H54 (cell line): ENCODE measurements around the gene CMTM3.
"Not testable (repeated sequence)": the region's sequence is repeated elsewhere in the genome, so short reads cannot be mapped to it uniquely, and the experiment has no call there.

Experiments used
- DNase-seq: peaks from one replicate; pipeline ENCODE4 v3.0.0; 2011; ENCODE audit warnings: low spot score, mixed read lengths; ENCODE audit not compliant: insufficient read length
- FAIRE-seq: peaks from 3 replicates; lab custom pipeline; 2011; peaks lifted over from hg19 to GRCh38; lab: Jason Lieb, UNC
- POLR2A ChIP-seq: IDR thresholded peaks from 2 replicates; pipeline ENCODE4 v1.6.1; 2011; ENCODE audit warnings: low read depth, mild to moderate bottlenecking, low read length

The CMTM3 gene

DNA sequence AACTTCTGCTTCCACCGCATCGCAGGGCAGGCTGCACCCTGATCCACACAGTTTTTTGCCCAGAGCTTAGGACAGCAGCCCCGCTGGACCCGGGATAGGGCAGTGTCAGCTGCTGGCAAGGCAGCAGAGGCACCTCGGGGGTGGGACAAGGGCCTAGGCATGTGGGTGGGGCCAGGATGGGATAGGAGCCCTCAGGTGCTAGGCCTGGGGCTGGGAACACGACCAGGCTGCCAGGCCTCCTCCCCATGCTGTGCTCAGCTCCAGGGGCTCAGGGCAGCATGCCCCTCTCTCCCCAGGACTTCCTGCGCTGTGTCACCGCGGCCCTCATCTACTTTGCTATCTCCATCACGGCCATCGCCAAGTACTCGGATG, 4.6 kb downstream of the CMTM3 start:
- no peak for TF ChIP-seq POLR2A
- DNase-seq (no peak), FAIRE-seq (no peak)

DNA sequence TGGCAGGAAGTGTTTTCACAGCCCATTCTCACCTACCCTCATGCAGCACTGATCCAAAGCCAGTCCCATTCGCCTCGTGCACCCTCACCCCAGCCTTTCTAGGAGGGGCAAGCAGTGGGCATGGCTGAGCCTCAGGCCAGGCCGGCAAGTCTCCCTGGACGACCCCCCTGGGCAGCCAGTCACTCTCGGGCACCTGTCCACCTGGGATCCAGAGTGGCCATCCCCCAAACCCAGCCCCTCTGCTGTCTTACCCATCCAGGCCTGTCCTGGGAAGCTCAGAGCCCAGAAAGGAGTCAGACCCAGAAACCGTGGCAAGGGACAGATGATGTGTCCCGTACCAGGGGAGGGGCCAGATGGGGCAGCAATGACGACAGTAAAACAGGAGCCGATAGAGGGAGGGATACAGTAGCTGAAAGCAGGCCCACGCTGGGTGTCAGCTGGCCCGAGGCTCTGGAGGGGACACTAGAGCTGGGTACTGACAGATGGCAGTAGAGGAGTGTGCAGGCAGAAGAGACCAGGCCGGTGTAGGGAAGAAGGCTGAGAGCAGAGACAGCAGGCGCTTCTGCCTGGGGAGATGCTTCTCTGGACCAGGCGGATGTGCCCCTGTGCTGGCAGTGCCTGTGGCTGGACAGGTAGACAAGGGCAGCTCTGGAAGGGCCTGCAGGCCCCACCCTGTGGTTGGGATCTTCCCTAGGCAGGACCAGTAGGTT, 5.8 kb downstream of the CMTM3 start:
- FAIRE-seq = no peak
- no peak for TF ChIP-seq POLR2A
- DNase-seq = no peak

DNA sequence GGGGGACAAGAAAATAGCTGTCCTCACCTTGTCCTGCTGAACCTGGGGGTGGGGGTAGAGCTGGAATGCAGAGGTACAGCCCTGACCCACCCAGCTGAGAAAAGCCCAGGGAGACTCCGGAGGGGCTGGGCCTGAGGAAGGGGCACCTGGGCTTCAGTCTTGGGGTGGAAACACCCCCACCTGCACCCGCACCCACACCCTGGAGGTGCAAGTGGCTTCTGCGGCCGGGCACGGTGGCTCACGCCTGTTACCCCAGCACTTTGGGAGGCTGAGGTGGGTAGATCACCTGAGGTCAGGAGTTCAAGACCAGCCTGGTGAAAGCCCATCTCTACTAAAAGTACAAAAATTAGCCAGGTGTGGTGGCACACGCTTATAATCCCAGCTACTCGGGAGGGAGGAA, 7.4 kb downstream of the CMTM3 start:
- DNase-seq, FAIRE-seq: not testable (repeated sequence)

DNA sequence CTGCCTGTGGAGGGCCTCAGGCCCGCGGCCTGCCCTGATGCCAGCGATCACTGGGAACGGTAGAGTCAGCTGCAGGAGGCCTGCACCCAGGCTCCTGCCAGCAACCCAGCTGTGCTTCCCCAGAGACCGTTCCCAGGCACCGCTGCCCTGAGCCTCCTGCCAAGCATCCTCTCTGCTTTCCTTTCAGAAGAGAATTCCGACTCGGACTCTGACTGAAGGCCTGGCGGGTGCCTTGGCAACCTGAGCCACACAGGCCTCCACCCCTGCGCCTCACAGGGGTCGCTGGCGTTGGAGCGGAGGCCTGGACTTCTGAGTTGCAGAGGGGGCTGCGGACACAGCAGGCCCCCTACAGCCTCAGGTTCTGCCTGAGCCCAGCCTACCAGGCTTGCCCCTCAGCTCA, 7.9 kb downstream of the CMTM3 start:
- no peak for TF ChIP-seq POLR2A
- FAIRE-seq (no peak), DNase-seq (no peak)

DNA sequence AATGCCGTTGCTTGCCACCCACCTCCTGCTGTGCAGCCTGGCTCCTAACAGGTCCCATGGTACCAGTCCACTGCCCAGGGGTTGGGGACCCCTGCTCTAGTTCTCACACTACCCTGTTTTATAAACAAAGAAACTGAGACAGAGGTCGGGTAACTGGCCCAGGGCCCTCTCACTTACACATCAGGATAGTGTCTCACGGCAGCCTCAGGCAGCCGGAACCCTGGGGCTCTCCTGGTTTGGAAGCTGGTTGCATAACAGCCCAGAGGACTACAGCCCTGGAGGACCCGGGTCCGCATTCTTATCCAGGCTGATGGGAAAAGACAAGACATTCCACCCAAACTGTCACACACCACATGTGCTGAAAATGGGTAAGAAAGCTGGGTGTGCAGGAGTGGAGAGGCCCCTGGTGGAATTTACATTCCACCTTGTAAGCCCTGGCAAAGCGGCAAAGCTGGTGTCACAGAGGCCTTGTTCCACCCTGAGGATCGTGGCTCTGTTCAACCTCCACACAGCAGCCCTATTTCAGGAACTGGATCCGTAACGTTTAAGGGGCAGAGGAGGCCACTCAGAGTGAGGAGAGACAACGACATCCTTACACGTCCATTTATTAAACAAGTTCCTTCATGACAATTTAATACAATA, 9.8 kb downstream of the CMTM3 start:
- no peak for DNase-seq
- no peak for FAIRE-seq
- no peak for TF ChIP-seq POLR2A

DNA sequence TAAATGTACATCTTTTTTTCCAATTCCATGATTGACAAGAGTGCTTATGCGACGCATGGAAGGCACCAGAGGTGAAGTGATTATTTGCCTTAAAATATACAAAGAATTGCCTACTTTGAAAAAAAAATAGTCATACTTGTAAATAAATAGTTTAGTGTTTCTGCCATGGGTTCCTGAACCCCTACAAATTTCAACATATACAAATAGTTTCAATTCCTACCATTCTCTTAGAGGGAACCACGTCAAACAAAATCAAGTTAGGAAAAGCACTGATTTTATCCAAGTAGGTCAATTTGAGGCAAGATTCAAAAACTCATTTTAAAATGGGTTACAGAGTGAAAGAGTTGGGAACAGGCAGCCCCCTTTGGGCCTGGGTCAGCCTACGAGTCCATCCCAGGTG, 11.7 kb downstream of the CMTM3 start:
- no peak for TF ChIP-seq POLR2A
- FAIRE-seq (no peak), DNase-seq (no peak)

DNA sequence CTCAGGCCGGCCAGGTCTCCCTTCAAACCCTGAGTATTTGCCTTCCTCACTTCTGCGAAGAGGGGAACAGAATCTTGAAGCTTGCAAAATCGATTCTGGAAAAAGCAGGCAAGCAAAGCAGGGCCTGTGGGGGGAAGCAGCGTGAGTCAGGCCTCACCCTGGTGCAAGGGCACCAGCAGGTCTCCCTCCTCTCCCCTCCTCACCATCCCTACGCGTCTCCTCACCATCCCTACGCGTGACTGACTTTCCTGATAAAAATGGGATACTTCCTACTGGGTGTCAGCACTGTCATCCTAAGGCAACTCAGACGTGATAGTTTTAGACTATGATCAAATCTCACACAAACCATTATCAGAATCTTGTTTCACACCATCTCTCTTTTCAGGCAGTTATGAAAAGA, 12.1 kb downstream of the CMTM3 start:
- no peak for FAIRE-seq
- DNase-seq = no peak
- TF ChIP-seq POLR2A = no peak

DNA sequence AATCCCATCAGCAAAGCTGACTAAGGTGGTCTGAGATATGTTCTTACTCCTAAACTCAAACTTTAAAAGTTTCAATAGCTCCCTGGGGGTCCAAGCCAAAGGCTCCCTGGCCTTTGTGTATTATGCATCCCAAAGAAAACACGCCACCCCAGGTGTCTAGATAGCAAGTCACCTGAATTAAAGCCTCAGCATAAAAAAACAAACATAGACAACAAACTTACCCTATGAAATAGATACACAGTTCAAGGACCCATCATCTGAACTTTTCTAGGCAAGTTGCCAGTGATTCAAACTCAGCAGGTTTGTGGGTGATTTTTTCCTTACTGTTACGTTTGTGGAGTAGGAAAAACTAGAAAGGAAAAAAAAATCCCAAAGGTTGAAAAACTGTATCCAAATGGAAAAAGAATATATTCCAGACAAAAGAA, 12.5 kb downstream of the CMTM3 start:
- FAIRE-seq = no peak
- no peak for TF ChIP-seq POLR2A
- DNase-seq = no peak

DNA sequence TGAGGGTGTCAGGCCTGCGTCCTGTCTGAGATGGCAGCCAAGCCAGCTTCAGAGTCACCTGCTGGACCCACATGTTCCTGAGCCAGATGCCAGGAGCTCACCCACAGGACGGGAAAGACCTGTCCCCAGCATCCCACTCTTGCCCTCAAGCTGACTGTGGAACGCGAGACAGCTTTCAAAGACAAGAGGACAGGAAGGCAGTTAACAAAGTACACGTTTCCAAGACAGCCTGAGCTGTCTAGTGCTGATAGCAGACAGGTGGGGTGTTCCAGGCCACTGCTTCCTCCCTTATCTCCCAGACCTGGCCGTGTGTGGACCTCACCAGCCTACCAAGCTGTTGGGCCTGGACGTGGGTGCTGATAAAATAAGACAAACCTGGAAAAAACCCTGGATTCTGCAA, 13.2 kb downstream of the CMTM3 start:
- no peak for FAIRE-seq
- TF ChIP-seq POLR2A = no peak
- no peak for DNase-seq

DNA sequence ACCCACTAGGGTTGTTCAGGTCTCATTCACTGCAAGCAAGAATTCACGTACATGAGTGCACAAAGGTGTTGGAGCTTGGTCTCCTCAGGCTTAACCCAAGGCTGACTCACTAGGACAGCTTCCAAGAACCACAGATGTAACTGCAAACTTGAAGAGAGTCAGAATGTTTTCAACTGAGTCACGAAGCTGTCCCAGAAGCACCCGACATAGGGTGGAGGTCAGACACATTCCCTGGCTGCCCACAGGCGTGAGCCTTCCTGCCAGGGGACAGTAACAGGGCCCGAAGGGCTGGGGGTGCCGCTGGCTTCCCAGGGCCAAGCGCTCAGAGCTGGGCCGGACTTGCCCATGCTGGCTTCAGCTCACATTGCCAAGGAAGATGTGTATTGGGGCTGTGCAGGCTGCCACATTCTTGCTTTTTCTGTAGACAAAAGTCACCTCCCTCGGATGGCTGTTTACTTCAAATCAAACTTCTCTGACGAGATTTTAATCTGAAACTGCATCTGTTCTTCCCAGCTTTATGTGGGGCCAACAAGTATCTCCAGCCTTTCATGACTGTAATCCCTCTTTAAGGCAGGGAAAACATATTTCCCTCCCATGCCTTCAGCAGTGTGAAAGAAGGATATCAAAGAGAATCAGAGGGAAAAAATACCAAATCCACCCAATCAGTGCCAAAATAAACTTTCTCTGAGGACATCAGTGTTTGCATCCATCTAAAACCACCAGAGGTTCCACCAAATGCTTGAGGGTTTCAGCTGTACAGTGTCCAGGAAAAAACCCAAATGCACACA, 14.3 kb downstream of the CMTM3 start:
- FAIRE-seq (peak; percentile 94), DNase-seq (peak; percentile 82)
- TF ChIP-seq POLR2A = 0 out of 2 replicates have a peak, but pooled peaks have one; percentile 8

DNA sequence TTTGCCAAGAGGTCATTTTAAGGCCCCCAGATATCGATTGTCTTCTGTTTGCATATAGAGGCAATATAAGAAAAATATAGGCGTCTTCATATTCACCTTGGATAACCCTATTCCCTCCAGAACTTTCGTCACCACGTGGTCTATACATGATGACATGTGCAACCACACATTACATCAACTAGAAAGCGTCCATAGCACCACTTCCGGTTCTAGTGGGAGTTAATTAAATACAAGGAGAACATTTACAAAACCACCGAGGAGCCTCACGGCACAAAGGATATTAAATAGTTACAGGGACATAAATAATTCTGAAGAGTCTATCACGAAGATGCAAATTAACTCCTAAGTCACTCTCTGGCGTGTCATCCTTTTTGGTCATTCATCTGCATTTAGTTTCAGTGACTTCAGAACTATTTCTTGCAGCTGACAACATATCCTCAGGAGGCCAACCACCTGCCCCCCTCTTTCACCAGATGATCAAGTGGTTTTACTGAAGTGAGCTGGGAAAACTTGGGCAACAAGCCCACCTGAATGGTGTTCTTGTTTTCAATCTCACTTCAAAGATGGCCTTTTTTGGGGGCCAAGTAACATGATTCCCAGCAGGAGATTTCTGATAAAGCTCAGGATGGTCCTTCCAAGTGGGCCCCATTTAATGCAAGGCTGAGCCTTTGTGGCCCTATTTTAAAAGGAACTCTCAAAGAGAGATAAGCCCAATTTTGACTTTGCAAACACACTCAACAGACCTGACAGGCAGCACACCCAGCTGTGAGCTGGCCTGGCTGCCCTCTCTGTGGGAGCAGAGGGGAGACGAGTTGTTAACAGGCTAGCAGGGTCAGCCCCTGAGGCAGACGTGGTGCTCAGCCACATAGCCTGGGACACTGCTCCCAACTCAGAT, 15.3 kb downstream of the CMTM3 start:
- no peak for TF ChIP-seq POLR2A
- DNase-seq (no peak), FAIRE-seq (no peak)

DNA sequence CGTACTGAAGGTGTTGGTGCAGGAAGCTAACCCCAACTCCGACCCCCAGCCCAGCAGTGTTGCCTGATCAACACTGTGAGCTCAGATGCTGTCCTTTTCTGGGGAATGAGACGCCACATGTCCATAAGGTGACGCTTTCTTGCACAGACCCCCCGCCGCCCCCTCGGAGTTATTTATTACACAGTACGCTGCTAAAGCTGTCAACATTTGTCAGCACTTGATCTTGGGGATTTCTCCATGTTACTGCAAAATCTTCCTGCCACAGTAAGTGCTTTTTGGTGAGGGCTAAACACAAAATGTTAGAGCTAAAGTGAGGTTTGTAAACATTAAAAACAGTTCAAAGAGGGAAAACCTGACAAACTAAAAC, 15.9 kb downstream of the CMTM3 start:
- FAIRE-seq = no peak
- TF ChIP-seq POLR2A = no peak
- no peak for DNase-seq

DNA sequence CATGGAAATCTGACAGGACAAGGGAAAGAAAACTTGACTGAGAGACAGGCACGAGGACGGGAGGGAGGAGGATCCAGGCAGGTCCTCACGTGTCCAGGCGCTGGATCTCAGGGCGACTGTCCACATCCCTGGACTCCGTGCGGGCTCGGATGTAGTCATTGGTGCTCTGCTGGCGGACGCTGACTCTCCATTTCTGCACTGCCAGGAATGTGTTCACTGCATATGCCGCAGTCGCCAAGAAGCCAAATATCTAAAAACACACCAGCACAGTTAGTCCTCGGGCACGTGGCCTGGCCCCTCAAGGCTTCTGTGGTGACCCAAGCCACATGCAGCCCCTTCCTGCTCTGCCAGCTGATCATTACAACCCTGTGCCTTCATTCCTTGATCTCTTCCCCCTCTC, 17.5 kb downstream of the CMTM3 start:
- no peak for FAIRE-seq
- no peak for TF ChIP-seq POLR2A

More for the DNA sequence above, 17.5 kb downstream of the CMTM3 start:
- no peak for DNase-seq
